ENCODE results near the gene ARID1B.

The ARID1B gene

GRCh38 chr6:157064502-157064901, 287.3 kb downstream of the ARID1B start:
- DNase-seq: no peak

- DNase-seq: no peak
Measured at GRCh38 chr6:157065366-157065765, 288.2 kb downstream of the ARID1B start.

DNA sequence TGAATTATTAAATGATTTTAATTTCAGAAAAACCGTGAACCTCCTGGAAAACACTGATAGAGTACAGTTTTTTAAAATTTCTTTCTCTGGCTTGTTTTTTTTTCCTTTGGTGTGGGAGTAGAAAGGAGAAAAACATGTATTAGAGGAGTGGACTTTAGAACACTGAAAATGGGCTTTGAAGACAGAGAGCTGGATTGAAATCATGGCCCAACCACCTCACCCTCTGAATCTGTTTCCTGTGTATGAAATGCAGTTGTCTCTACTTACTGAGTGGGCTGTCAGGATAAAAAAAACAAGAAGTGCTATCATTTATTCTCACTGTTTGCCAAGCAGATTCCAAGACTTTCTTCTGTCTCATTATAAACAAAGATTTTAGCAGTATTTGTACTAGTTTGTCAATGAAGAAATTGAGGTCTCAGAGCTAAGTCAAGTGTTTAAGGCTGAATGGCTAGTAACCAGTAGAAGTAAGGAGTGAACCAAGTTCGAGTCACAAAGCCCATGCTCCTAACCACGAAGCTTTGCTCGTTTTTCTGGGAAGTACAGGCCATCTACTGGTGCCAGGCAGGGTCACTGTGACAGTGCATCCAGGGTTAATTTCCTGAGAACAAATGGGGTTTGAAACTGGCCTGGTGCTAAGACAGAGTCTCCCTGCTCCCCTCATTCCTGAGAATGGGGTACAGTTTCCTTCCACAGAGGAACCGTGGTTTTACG, 289.8 kb downstream of the ARID1B start:
- DNase-seq: no peak

DNA sequence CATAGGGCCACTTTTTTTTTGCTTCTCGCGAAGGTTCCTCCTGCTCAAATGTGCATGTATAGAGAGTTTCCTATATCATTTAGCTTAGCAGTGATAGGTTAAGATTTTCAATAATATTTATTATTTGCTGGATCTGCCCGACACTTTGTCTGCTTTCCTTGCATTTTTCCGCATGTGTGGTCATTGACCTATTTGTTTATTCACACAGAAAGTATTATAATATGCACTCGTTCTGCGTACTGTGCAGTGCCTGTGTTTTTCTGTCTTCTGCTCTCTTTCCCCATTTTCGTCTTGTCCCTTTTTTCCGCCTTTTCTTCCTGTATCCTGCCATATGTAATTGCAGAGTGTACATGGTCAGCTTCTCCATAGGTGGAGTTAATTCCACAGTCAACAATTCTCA, 290.3 kb downstream of the ARID1B start:
- DNase-seq: no peak

GRCh38 chr6:157068691-157069324, 291.6 kb downstream of the ARID1B start:
- no peak for DNase-seq

DNA sequence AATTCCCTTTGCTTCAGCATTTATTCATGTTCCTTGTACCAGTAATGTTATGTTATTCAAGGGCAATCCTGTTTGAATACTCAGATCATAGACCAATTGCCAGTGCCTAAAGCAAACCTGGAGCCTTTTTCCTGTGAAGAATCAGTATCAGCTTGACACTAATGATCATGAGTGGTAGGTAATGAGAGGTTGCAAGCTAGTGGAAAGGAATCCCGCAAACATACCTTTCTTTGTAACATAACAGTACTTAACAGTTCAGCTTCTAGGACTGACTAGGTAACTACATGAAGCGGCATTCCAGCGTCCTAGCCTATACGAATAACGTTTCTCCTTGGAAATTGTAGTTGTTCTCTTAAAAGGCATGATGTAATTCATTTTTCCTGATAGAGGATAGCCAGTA, 292.4 kb downstream of the ARID1B start:
- DNase-seq: no peak

- no peak for DNase-seq
Measured at GRCh38 chr6:157070403-157071107, 293.4 kb downstream of the ARID1B start.

GRCh38 chr6:157072128-157072527, 294.9 kb downstream of the ARID1B start:
- DNase-seq: no peak

GRCh38 chr6:157073596-157073995, 296.4 kb downstream of the ARID1B start:
- DNase-seq: no peak

DNA sequence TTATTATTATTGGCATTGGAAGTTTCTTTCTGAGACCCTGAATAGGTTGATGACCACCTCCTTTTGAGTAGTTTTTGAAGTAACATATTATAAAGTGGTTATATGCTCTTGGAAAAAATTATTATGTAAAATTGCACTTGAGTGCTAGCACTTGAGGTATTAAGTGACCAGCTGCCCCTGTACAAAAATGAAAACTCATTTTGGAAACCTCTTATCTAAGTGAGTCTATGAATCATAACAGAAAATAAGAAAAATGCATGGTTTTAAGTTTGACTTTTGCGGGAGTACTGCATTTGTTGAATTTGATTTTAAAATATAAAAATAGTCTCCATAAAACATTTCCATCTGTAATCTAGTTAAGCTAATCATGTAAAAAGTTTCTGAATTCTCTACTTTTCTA, 297.8 kb downstream of the ARID1B start:
- no peak for DNase-seq

DNA sequence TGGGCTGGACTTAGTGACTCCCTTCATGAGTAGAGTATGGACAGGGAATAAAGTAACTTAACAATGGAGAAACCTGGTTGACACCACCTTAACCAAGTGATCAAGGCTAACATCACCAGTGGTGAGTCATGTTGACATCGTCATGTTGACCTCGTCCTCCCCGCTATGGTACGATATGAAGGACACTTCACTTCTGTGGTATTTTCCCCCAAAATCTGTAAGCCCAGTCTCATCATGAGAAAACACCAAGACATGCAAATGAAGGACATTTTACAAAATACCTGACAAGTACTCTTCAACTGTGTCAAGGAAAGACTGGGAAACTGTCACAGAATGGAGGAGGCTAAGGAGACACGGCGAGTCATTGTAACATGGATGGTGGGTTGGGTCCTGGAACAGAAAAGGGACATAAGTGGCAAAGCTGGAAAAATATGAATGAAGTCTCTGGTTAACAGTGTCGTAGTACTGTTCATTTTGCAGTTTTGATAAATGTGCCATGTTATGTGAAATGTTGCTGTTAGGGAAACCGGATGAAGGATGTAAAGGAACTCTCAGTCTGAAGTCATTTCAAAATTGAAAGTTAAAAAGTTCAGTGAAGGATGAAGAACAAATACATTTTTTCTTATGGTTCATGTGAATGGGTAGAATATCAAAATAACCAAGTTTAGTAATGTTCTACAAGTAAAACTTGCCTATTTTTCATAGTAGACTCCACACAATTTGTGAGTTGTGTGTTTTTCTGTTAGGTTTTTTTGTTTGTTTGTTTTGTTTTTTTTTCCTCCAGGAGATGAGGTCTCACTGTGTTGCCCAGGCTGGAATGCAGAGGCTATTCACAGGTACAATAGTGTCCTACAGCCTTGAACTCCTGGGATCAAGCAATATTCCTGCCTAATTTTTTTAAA, 298.6 kb downstream of the ARID1B start:
- DNase-seq: no peak

DNA sequence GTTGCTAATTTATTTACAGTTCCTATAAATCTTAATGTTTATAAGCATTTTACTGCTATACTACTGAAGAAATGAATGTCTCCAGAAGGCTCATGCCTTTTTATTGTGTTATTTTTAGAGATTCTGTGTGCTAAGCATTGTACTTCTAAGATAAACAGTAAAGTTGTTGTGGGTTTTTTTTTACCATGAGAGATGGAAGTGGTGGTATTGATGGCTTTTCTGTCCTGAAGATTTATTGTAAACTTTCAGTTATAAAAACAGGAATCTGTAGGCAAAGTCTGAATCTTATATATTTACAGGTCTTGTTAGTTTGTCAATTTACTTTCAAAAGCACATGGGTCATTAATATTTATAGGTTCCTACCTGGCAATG, 299.3 kb downstream of the ARID1B start:
- DNase-seq: no peak

DNA sequence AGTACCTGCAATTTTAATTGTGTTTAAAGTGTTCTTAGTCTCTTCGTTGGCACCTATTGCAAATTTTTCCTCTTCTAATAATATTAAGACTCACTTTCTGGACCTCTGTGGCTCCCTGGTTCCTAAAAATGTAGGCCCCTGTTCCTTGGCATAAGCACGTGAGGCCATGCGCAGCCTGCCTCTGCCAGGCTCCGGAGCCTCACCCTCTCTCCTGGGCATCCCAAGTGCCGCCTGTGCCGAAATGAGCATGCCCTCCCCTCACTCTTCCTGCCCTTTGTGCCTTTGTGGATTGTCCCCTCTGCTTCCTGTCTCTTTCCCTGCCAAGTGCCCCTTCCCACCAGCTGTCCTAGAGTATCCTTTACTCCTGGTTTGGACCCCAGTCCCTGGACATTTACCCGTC, 300.1 kb downstream of the ARID1B start:
- no peak for DNase-seq

DNA sequence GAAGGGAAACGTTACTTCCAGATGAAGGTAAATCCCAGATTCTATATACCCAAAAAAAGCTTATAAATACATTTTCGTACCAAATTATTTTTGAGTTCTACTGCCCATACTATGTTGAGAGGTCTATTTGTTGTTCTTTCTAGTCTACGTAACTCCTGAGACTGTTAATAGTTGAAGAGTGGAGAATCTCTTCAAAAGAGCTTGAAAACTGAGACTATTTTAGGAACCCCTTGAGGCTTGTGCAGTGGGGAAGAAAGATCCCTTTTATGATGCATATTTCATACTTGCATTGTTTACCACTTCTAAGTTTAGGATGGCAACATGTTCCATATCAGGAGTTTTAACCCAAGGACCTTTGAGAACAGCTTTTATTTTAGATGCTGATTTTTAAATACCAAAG, 301.1 kb downstream of the ARID1B start:
- DNase-seq: no peak

DNA sequence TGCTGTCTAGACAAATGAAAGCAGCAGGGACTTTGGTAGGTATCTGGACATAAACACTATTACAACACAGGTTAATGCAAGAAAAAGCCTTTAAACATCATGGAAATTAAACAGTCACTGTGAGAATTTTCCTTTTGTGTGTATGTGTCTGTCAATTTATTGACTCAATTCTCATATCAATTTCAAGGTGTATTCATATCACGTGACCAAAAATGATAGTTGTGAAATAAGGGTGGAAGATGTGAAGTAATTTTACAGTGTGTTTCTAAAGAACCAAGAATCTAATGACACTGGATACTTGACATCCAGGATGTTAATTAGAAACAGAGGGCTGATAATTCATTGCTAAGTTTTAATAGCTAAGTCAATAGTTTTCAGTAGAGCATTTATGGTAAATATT, 302.1 kb downstream of the ARID1B start:
- no peak for DNase-seq

DNA sequence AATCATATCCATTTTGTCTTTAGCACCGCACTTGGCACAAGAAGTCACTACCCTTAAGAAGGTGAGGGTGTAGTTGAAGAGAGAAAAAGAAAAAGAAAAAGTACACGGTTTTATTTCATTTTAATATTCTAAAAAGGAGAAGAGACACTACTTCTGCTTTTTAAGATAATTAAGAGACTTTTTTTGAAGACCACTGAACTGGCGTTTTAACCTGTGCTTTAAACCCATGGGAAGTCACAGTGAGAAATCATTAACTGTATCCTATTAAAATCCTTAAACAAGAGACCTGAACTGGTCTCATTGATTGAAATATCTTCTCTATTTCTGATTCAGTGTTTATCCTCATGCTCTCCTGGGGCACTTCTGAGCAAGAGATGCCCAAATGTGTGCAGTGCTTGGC, 302.6 kb downstream of the ARID1B start:
- DNase-seq: no peak

DNA sequence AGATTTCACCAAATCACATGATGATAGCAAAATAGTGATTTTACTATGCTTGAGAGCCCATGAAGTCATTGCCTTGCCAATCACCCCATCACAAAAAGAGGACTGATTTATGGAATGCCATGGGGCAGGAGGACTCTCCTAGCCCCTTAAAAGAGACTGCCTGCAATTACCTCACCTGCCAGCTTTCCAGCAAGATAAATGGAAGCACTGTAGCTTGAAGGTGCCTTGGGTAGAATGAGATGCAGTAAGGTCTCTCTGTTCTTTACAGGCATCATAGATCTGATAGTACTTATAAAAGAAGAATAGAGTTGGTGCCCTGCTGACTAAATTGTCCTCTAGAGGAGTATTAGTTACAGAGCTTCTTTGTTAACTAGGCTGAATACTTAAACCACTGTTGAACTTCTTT, 303.8 kb downstream of the ARID1B start:
- DNase-seq: no peak

DNA sequence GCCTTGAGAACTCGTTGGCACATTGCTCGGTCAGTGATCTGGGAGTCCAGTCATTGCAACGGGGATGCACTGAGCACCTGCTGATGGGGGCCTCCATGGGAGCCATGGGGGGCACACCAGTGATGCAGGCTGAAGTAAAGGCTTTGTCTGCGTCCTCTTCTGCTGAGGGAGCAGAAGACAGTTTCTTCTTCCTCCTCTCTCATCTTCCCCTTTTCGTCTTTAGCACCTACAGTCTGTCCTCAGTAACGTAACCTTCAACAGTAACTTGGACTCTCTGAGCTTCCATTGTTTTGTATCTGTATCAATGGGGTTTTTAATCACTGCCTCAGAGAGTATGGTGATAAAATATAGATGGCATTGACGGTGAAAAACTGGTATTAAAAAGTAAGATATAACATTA, 306.2 kb downstream of the ARID1B start:
- no peak for DNase-seq

DNA sequence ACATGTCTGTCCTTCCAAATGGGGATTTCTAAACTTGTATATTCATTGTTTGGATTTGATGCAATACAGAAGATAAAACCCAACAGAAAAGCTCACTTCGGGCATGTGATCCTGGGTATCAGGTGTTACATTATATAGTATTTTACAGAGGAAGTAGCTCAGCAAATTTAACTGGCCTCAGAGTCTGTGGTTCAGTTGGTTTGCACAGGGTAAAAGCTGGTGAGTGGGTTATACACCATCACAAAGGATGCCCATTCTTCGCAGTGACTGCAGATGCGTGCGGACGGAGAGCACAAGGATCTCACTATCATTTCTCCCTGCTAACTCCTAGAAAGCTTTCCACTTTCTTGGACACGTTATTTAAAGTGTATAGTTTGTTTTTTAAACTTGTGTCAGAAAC, 309.5 kb downstream of the ARID1B start:
- DNase-seq: no peak

DNA sequence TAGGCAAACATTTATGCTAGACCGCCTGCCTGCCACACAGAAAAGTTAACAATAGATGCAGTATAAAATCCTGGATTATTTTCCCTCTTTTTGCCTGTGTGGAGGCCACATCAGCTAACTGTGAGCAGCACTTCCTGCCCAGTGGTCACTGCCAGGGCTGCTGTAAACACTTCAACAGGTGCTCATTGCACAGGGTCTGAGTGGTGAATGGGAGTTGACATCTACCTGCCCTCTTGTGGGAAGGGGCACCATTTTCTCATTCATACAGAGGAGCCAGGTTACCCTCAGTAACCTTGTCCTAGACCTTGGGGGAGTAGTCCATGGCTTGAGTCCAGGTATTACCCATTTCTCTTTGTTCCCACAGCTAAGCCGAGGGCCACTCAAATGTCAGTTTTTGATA, 310.8 kb downstream of the ARID1B start:
- DNase-seq: no peak

DNA sequence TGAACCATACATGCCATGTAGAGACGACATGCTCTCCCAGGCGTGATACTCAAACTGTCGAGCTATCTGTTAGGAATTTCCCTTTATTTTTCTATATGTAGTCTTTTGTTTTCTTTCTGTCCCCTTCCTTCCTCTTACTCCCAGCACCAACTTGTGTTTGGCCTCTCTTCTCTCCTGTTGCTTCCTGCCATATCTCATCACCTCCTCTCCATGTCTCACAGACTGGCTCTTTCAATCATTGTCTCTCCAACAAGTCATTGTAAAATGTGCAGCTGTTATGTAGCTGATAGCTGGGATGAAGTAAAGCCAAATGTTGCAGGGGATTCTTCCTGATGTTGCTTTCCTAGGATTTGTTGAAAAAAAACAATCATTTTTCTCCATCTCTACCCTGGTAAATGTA, 311.7 kb downstream of the ARID1B start:
- DNase-seq: no peak

- no peak for DNase-seq
Measured at GRCh38 chr6:157089258-157089657, 312.1 kb downstream of the ARID1B start.

- DNase-seq: no peak
Measured at GRCh38 chr6:157089851-157090250, 312.7 kb downstream of the ARID1B start.
